HCT116 (cell line): ENCODE measurements around the gene HASPIN. TPM values are rescaled to one million over a fixed set of nuclear protein-coding genes. Genes with fewer than 3 reads are reported as not detected.

Experiments used
- ATAC-seq: fragments of 200-7000 bp; cut with Tn5 transposase; 2 replicates; pipeline ENCODE4 v1.9.1; 2020; ENCODE audit warnings: mild to moderate bottlenecking, moderate library complexity
- BruUV-seq: library from RNA; stranded (reverse); fragments of 400-500 nt; replicated peaks from 2 replicates; lab custom pipeline; 2021; lab: Mats Ljungman, UMichigan
- CTCF ChIA-PET: fragments of 300-600 bp; sonication (Branson Sonifier 250); formaldehyde crosslinking; loops from one replicate; lab custom pipeline; 2021; ENCODE audit warnings: antibody characterized with exemption; lab: Charles Lee
- POLR2A ChIA-PET: fragments of 300-600, 350-600 bp; sonication (Branson Sonifier 250); formaldehyde crosslinking; loops from one replicate; lab custom pipeline; 2021; ENCODE audit warnings: antibody characterized with exemption; lab: Charles Lee
- RAD21 ChIA-PET, 2 experiments: fragments of 300-600 bp; sonication (Branson Sonifier 250); formaldehyde crosslinking; loops; one replicate each; lab custom pipeline; 2023; ENCODE audit warnings: low total read pairs in 2 of 2; ENCODE audit not compliant: uncharacterized antibody in 2 of 2, unreplicated experiment in 2 of 2, low non-redundant PET in 1 of 2; lab: Charles Lee
- DNase-seq: peaks from one replicate; pipeline ENCODE4 v3.0.0-alpha.2; 2010; ENCODE audit warnings: low read depth, low spot score
- H2AFZ ChIP-seq: fragments of 200-600 bp; shearing (Covaris generic), sonication (generic); 2 replicates; pipeline ENCODE4 v1.6.1; 2017; ENCODE audit warnings: low read depth, mixed run types, mixed read lengths, antibody characterized with exemption, low read length; ENCODE audit not compliant: poor library complexity, severe bottlenecking
- H3K27ac ChIP-seq: 2 replicates; pipeline ENCODE4 v1.5.1; 2012; ENCODE audit warnings: low read depth, low read length
- H3K27me3 ChIP-seq: fragments of 200-600 bp; sonication (generic); 2 replicates; pipeline ENCODE4 v1.6.1; 2016; ENCODE audit warnings: mixed run types, low read length, mixed read lengths; ENCODE audit not compliant: insufficient read depth
- H3K36me3 ChIP-seq, 2 experiments: fragments of 200-500 bp in 1 of 2; fragments of 200-600 bp in 1 of 2; sonication (Bioruptor generic) in 1 of 2; sonication (generic) in 1 of 2; 2 replicates each; pipeline versions ENCODE4 v1.5.1 to v1.6.1; 2014 to 2016; ENCODE audit warnings: low read length in 2 of 2, inconsistent platforms in 1 of 2, mixed read lengths in 1 of 2, mixed run types in 1 of 2; ENCODE audit not compliant: insufficient read depth in 2 of 2, control insufficient read depth in 1 of 2
- H3K4me1 ChIP-seq, 2 experiments: fragments of 200-600 bp in 1 of 2; sonication (generic) in 1 of 2; 2 replicates each; pipeline versions ENCODE4 v1.5.1 to v1.6.1; 2012 to 2017; ENCODE audit warnings: low read length in 2 of 2, inconsistent platforms in 1 of 2, mild to moderate bottlenecking in 1 of 2, mixed read lengths in 1 of 2, mixed run types in 1 of 2, moderate library complexity in 1 of 2; ENCODE audit not compliant: insufficient read depth in 2 of 2, control insufficient read depth in 1 of 2
- H3K4me2 ChIP-seq: fragments of 200-600 bp; sonication (generic); 2 replicates; pipeline ENCODE4 v1.6.1; 2017; ENCODE audit warnings: mixed run types, low read length, mixed read lengths
- H3K4me3 ChIP-seq, 2 experiments: fragments of 200-600 bp in 1 of 2; sonication (generic) in 1 of 2; replicated peaks in 1 of 2; 2 replicates each; pipeline ENCODE4 v1.5.1; 2011 to 2016; ENCODE audit warnings: low read length in 2 of 2, control low read depth in 1 of 2, low read depth in 1 of 2, mild to moderate bottlenecking in 1 of 2, mixed read lengths in 1 of 2, mixed run types in 1 of 2
- H3K79me2 ChIP-seq: fragments of 200-600 bp; sonication (generic); 2 replicates; pipeline ENCODE4 v1.6.1; 2017; ENCODE audit warnings: mild to moderate bottlenecking, mixed run types, low read length, moderate library complexity, mixed read lengths; ENCODE audit not compliant: insufficient read depth
- H3K9ac ChIP-seq: fragments of 200-600 bp; sonication (generic); 2 replicates; pipeline ENCODE4 v1.6.1; 2016; ENCODE audit warnings: low read length, mixed read lengths
- H3K9me2 ChIP-seq: fragments of 200-600 bp; sonication (generic), shearing (Covaris generic); 2 replicates; pipeline ENCODE4 v1.6.1; 2017; ENCODE audit warnings: mixed run types, mild to moderate bottlenecking, moderate library complexity; ENCODE audit not compliant: insufficient read depth
- H3K9me3 ChIP-seq, 2 experiments: fragments of 200-500 bp in 1 of 2; fragments of 200-600 bp in 1 of 2; sonication (Bioruptor generic) in 1 of 2; sonication (generic) in 1 of 2; 2 replicates each; pipeline ENCODE4 v1.6.1; 2014 to 2017; ENCODE audit warnings: low read length in 2 of 2, mixed read lengths in 2 of 2, inconsistent platforms in 1 of 2, low read depth in 1 of 2, mild to moderate bottlenecking in 1 of 2, mixed run types in 1 of 2, moderate library complexity in 1 of 2; ENCODE audit not compliant: control insufficient read depth in 1 of 2, insufficient read depth in 1 of 2
- H4K20me1 ChIP-seq: fragments of 200-600 bp; sonication (generic), shearing (Covaris generic); 2 replicates; pipeline ENCODE4 v1.6.1; 2017; ENCODE audit warnings: mixed run types, mild to moderate bottlenecking, moderate library complexity; ENCODE audit not compliant: insufficient read depth
- CBX3 ChIP-seq: IDR thresholded peaks from 2 replicates; pipeline ENCODE4 v1.6.1; 2012; ENCODE audit warnings: low read depth
- CTCF ChIP-seq, 3 experiments: fragments of 200-600 bp in 1 of 3; sonication (generic) in 1 of 3; IDR thresholded peaks in 2 of 3; conservative IDR thresholded peaks in 1 of 3; 2 replicates each; pipeline ENCODE4 v1.5.1; 2012 to 2017; ENCODE audit warnings: low read depth in 2 of 3, low read length in 2 of 3, antibody characterized with exemption in 1 of 3, borderline replicate concordance in 1 of 3, control low read depth in 1 of 3, mild to moderate bottlenecking in 1 of 3, mixed read lengths in 1 of 3, mixed run types in 1 of 3, moderate library complexity in 1 of 3; ENCODE audit not compliant: insufficient read depth in 1 of 3
- EGR1 ChIP-seq: IDR thresholded peaks from 2 replicates; pipeline ENCODE4 v1.6.1; 2012; ENCODE audit warnings: low read depth
- MAX ChIP-seq: IDR thresholded peaks from 2 replicates; pipeline ENCODE4 v1.6.1; 2012
- POLR2AphosphoS5 ChIP-seq: IDR thresholded peaks from 2 replicates; pipeline ENCODE4 v1.6.1; 2011; ENCODE audit warnings: mild to moderate bottlenecking, low read depth, low read length, moderate library complexity
- REST ChIP-seq: IDR thresholded peaks from 2 replicates; pipeline ENCODE4 v1.6.1; 2012; ENCODE audit warnings: low read depth
- SIN3A ChIP-seq: IDR thresholded peaks from 2 replicates; pipeline ENCODE4 v1.6.1; 2012; ENCODE audit warnings: low read depth
- SP1 ChIP-seq: IDR thresholded peaks from 2 replicates; pipeline ENCODE4 v1.6.1; 2012; ENCODE audit warnings: low read depth
- TCF7L2 ChIP-seq: IDR thresholded peaks from 2 replicates; pipeline ENCODE4 v1.7.0; 2011; ENCODE audit warnings: borderline replicate concordance, inconsistent platforms; ENCODE audit not compliant: insufficient read depth, insufficient read length; ENCODE audit errors: extremely low read depth
- ZBTB33 ChIP-seq: IDR thresholded peaks from 2 replicates; pipeline ENCODE4 v1.6.1; 2011; ENCODE audit warnings: mild to moderate bottlenecking, low read length, moderate library complexity; ENCODE audit not compliant: insufficient replicate concordance; ENCODE audit errors: extremely low read depth
- ZNF274 ChIP-seq: fragments of 200-500 bp; sonication (Bioruptor generic); IDR thresholded peaks from 2 replicates; pipeline ENCODE4 v1.6.1; 2014; ENCODE audit warnings: mild to moderate bottlenecking, low read depth, low read length, inconsistent platforms
- intact Hi-C: fragments of 100-400 bp; cut with micrococcal nuclease; formaldehyde crosslinking; loops from 2 replicates; pipeline ENCODE4 v1.10.0; 2022
- total RNA-seq: library from RNA; stranded (reverse); gene quantifications from one replicate; pipeline ENCODE4 v1.2.1, GENCODE V29; 2021; ENCODE audit not compliant: unreplicated experiment

The HASPIN gene
- total RNA-seq, 1 experiment from 2014 or later: 19.6 TPM

- no TSS peak for BruUV-seq
- CTCF ChIA-PET: interaction anchor here (2.8 kb wide), 1 partner anchor 13 kb away, joined by 16 read pairs; no protein-coding TSS in a partner anchor
Measured at GRCh38 chr17:3750926-3751325, 27.2 kb downstream of the HASPIN start.

GRCh38 chr17:3751836-3752235 lies 28.1 kb downstream of the HASPIN start:
- Histone ChIP-seq H4K20me1 (no peaks in the 10 kb centered on the region), H3K9me2 (no peaks in the 10 kb centered on the region), H3K27ac (no peak overlapping the region), H3K9ac (no peak overlapping the region), H3K79me2 (no peaks in the 10 kb centered on the region), H2AFZ (no peak overlapping the region), H3K4me2 (no peak overlapping the region), H3K36me3 (no peaks in the 10 kb centered on the region), H3K27me3 (no peaks in the 10 kb centered on the region), H3K4me1 (peaks cover 4 to 16% of the 10 kb centered on the region in 2 experiments; a peak in 3 of 4 replicates), H3K4me3 (no peak overlapping the region), H3K9me3 (no peaks in the 10 kb centered on the region)
- ChIA-PET POLR2A (no interaction called here), RAD21 (no interaction called here), CTCF (interaction anchor here (2.8 kb wide), 1 partner anchor 14 kb away, joined by 16 read pairs; no protein-coding TSS in a partner anchor)
- BruUV-seq: no TSS peak
- DNase-seq (no peak), ATAC-seq (no peak)
- intact Hi-C loops: no loop called here
- no peak for TF ChIP-seq CBX3
- TF ChIP-seq ZNF274: no peak
- TF ChIP-seq CTCF (IDR thresholded peaks at IDR 0.05 in 2 of 3, conservative IDR thresholded peaks at IDR 0.05 in 1 of 3; ENCODE audit: borderline replicate concordance in 1 of 3, insufficient read depth in 1 of 3, low read depth in 2 of 3, low read length in 2 of 3): no peak
- no peak for TF ChIP-seq SIN3A
- no peak for TF ChIP-seq REST
- TF ChIP-seq ZBTB33: no peak
- TF ChIP-seq MAX: no peak
- TF ChIP-seq SP1: no peak
- TF ChIP-seq EGR1: no peak
- no peak for TF ChIP-seq TCF7L2
- TF ChIP-seq POLR2AphosphoS5: no peak

More at GRCh38 chr17:3750926-3751325, 27.2 kb downstream of the HASPIN start:
- Histone ChIP-seq H3K79me2 (no peaks in the 10 kb centered on the region), H3K27me3 (no peaks in the 10 kb centered on the region), H3K4me2 (no peak overlapping the region), H3K9me3 (no peaks in the 10 kb centered on the region), H3K4me3 (no peak overlapping the region), H3K9me2 (no peaks in the 10 kb centered on the region), H3K4me1 (peaks cover 4 to 16% of the 10 kb centered on the region in 2 experiments; a peak in 3 of 4 replicates), H3K9ac (no peak overlapping the region), H3K36me3 (no peaks in the 10 kb centered on the region), H4K20me1 (no peaks in the 10 kb centered on the region), H3K27ac (no peak overlapping the region), H2AFZ (no peak overlapping the region)
- intact Hi-C loops: no loop called here
- no peak for TF ChIP-seq POLR2AphosphoS5
- ChIA-PET POLR2A (no interaction called here), RAD21 (no interaction called here)
- ATAC-seq (no peak), DNase-seq (no peak)
